ENCODE measurements around the gene PPP4R3B. TPM values are rescaled to one million over a fixed set of nuclear protein-coding genes. Genes with fewer than 3 reads are reported as not detected.
A peak's percentile ranks its signal among the peaks of the same experiment; 100 is the strongest.

PPP4R3B gene
- total RNA-seq, 2 experiments from 2014 or later = 42.3 to 68.4 TPM

DNA sequence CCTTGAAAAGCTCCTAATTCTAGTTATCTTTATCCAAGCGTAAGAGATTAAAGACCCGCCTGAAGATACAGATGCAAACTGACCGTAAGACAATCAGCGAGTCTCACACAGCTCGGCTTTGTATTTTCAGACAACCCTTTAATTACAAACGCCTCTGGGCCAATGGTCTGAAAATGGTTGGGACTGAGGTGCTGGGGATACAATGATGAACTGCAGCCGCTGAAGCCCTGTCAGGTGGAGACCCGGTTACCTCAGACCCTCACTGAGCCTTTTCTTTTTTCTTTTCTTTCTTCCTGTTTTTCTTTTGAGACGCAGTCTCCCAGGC lies 98.6 kb downstream of the PPP4R3B start:
- Histone ChIP-seq H3K4me1 (ENCODE audit: insufficient read depth, low read length, poor library complexity, severe bottlenecking) (peaks cover 10% of the 10 kb centered on the region), H3K4me2 (ENCODE audit: low read length) (peak overlapping the region; percentile 79), H3K36me3 (ENCODE audit: insufficient read depth, low read length) (no peaks in the 10 kb centered on the region), H3K4me3 (ENCODE audit: low read depth, low read length, poor library complexity, severe bottlenecking) (peak overlapping the region; percentile 77), H3K27ac (ENCODE audit: low read depth, low read length, poor library complexity, severe bottlenecking) (peak overlapping the region; percentile 11), H3K9me3 (ENCODE audit: low read length) (no peaks in the 10 kb centered on the region), H2AFZ (ENCODE audit: low read length) (peak overlapping the region; percentile 85), H4K20me1 (ENCODE audit: insufficient read depth, low read length) (no peaks in the 10 kb centered on the region), H3K79me2 (ENCODE audit: insufficient read depth, low read depth, low read length) (no peaks in the 10 kb centered on the region), H3K9me2 (ENCODE audit: insufficient read depth, low read length) (no peaks in the 10 kb centered on the region)
- TSS peak; percentile 67 for BruUV-seq (replicated peaks)
- intact Hi-C loops (cut with micrococcal nuclease; ENCODE audit: unreplicated experiment) = no loop called here
- TF ChIP-seq, protein P1, sequence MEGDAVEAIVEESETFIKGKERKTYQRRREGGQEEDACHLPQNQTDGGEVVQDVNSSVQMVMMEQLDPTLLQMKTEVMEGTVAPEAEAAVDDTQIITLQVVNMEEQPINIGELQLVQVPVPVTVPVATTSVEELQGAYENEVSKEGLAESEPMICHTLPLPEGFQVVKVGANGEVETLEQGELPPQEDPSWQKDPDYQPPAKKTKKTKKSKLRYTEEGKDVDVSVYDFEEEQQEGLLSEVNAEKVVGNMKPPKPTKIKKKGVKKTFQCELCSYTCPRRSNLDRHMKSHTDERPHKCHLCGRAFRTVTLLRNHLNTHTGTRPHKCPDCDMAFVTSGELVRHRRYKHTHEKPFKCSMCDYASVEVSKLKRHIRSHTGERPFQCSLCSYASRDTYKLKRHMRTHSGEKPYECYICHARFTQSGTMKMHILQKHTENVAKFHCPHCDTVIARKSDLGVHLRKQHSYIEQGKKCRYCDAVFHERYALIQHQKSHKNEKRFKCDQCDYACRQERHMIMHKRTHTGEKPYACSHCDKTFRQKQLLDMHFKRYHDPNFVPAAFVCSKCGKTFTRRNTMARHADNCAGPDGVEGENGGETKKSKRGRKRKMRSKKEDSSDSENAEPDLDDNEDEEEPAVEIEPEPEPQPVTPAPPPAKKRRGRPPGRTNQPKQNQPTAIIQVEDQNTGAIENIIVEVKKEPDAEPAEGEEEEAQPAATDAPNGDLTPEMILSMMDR (conservative IDR thresholded peaks at IDR 0.05; ENCODE audit: low read length) = no peak
- no peak for TF ChIP-seq EZH2phosphoT487 (IDR thresholded peaks at IDR 0.05; ENCODE audit: borderline replicate concordance, low read depth, low read length)
- peak; percentile 23 for DNase-seq (ENCODE audit: low spot score)
- ChIA-PET CTCF (ENCODE audit: unreplicated experiment) (interaction anchor here (1.0 kb wide), 1 partner anchor 286 kb away, joined by 3 read pairs; the partner anchor contains the start of gene RPS27A), POLR2A (interaction anchor here (0.6 to 2.9 kb wide), 15 partner anchors 10 to 1421 kb away, joined by 3 to 14 read pairs (median 4); partner anchors contain the start of gene MTIF2)

DNA sequence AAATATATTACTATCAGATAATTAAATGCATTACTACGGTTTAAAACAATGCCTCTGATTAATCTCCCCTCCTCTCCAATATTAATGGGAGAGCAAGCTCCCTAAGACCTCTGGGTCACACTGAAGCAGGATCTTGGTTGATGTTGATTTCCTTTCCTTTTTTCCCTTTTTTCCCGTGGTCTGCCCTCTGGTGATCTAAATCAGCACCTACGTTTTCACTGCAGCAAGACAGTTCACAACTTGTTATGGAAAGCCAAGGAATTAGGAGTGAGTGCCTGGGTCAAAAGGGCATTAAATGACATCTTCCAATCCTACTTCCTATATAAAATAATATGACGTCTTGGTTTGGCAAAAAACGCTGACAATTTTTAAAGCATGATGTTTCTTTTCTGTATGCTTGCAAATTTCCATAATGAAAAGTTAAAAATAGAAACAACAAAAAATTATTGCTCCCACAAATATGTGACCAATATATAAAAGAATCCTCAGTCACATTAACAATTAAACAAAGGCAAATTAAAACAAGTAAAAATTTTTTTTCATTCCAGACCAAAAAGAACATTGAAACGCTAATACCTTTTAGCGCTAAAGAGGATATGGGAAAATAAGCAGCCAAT lies 105.8 kb downstream of the PPP4R3B start:
- Histone ChIP-seq H2AFZ (ENCODE audit: low read length) (no peak overlapping the region), H3K36me3 (ENCODE audit: insufficient read depth, low read length) (no peaks in the 10 kb centered on the region), H3K9me2 (ENCODE audit: insufficient read depth, low read length) (no peaks in the 10 kb centered on the region), H3K4me2 (ENCODE audit: low read length) (no peak overlapping the region), H4K20me1 (ENCODE audit: insufficient read depth, low read length) (no peaks in the 10 kb centered on the region), H3K27ac (ENCODE audit: low read depth, low read length, poor library complexity, severe bottlenecking) (no peak overlapping the region), H3K79me2 (ENCODE audit: insufficient read depth, low read depth, low read length) (no peaks in the 10 kb centered on the region), H3K4me3 (ENCODE audit: low read depth, low read length, poor library complexity, severe bottlenecking) (no peak overlapping the region), H3K4me1 (ENCODE audit: insufficient read depth, low read length, poor library complexity, severe bottlenecking) (no peaks in the 10 kb centered on the region), H3K9me3 (ENCODE audit: low read length) (no peaks in the 10 kb centered on the region)
- intact Hi-C loops (cut with micrococcal nuclease; ENCODE audit: unreplicated experiment) = no loop called here
- ChIA-PET CTCF (ENCODE audit: unreplicated experiment) (no interaction called here), POLR2A (interaction anchor here (0.6 kb wide), 1 partner anchor 9 kb away, joined by 3 read pairs; no protein-coding TSS in a partner anchor)
- no TSS peak for BruUV-seq (replicated peaks)
- no peak for TF ChIP-seq EZH2phosphoT487 (IDR thresholded peaks at IDR 0.05; ENCODE audit: borderline replicate concordance, low read depth, low read length)
- TF ChIP-seq, protein P1 (conservative IDR thresholded peaks at IDR 0.05; ENCODE audit: low read length) = peak; percentile 52
- peak; percentile 7 for DNase-seq (ENCODE audit: low spot score)

DNA sequence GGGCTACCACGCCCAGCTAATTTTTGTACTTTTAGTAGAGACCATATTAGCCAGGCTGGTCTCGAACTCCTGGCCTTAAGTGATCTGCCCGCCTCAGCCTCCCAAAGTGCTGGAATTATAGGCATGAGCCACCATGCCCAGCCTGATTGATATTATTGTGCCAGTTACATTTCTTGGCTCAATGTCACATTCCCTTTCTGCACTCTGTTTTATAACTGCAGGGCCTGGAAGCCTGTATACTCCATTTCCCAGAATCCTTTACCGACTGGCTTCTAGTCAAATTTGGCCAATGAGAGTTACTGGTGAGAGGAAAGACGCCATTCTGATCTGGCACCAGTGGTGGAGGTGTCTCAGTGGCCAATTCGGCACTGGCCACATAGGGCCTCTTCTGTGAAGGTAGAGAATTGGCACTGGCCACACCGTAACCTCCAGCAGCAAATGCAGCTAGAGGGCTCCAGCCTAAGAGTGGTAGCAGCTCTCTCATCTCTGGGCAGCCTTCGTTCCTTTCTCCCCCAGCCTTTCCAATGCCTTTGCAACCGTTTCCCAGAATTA lies 114.8 kb downstream of the PPP4R3B start:
- Histone ChIP-seq H3K36me3 (ENCODE audit: insufficient read depth, low read length) (no peaks in the 10 kb centered on the region), H3K4me3 (ENCODE audit: low read depth, low read length, poor library complexity, severe bottlenecking) (no peak overlapping the region), H3K9me3 (ENCODE audit: low read length) (no peaks in the 10 kb centered on the region), H3K4me1 (ENCODE audit: insufficient read depth, low read length, poor library complexity, severe bottlenecking) (no peaks in the 10 kb centered on the region), H3K27ac (ENCODE audit: low read depth, low read length, poor library complexity, severe bottlenecking) (no peak overlapping the region), H2AFZ (ENCODE audit: low read length) (no peak overlapping the region), H3K9me2 (ENCODE audit: insufficient read depth, low read length) (no peaks in the 10 kb centered on the region), H3K79me2 (ENCODE audit: insufficient read depth, low read depth, low read length) (no peaks in the 10 kb centered on the region), H4K20me1 (ENCODE audit: insufficient read depth, low read length) (no peaks in the 10 kb centered on the region), H3K4me2 (ENCODE audit: low read length) (no peak overlapping the region)
- TF ChIP-seq, protein P1 (conservative IDR thresholded peaks at IDR 0.05; ENCODE audit: low read length) = no peak
- no peak for TF ChIP-seq EZH2phosphoT487 (IDR thresholded peaks at IDR 0.05; ENCODE audit: borderline replicate concordance, low read depth, low read length)
- CTCF ChIA-PET (ENCODE audit: unreplicated experiment) = no interaction called here
- intact Hi-C loops (cut with micrococcal nuclease; ENCODE audit: unreplicated experiment) = no loop called here
- BruUV-seq (replicated peaks) = no TSS peak
- DNase-seq (ENCODE audit: low spot score) = no peak
- POLR2A ChIA-PET = interaction anchor here (0.9 kb wide), 1 partner anchor 17 kb away, joined by 3 read pairs; the partner anchor contains the start of gene CFAP36

Data from OCI-LY7 (cell line).